ENCODE measurements around the gene DSC1.

DSC1 gene

GRCh38 chr18:31161757-31162418 is 768 bp downstream of the DSC1 start:
- Histone ChIP-seq H3K4me3 (ENCODE audit: low read length) (no peak overlapping the region), H3K27ac (ENCODE audit: low read depth, low read length) (no peak overlapping the region), H3K4me1 (ENCODE audit: control insufficient read depth, low read length) (no peaks in the 10 kb centered on the region), H3F3A (ENCODE audit: control insufficient read depth, insufficient read depth) (no peaks in the 10 kb centered on the region), H3K9me3 (ENCODE audit: control insufficient read depth, insufficient read depth, low read length) (no peaks in the 10 kb centered on the region), H3K27me3 (ENCODE audit: control insufficient read depth, low read length) (no peaks in the 10 kb centered on the region), H3K36me3 (ENCODE audit: control insufficient read depth, low read length) (no peaks in the 10 kb centered on the region), H3K4me2 (ENCODE audit: low read length) (no peak overlapping the region), H3K79me2 (ENCODE audit: control insufficient read depth, low read length) (no peaks in the 10 kb centered on the region), H3K9me2 (replicated peaks; ENCODE audit: control insufficient read depth, low read length) (no peaks in the 10 kb centered on the region), H4K20me1 (ENCODE audit: control insufficient read depth, insufficient read depth, low read depth, low read length) (no peaks in the 10 kb centered on the region)
- TF ChIP-seq EZH2phosphoT487 (IDR thresholded peaks at IDR 0.05; ENCODE audit: borderline replicate concordance, low read length), result no peak

- TF ChIP-seq, protein P1, sequence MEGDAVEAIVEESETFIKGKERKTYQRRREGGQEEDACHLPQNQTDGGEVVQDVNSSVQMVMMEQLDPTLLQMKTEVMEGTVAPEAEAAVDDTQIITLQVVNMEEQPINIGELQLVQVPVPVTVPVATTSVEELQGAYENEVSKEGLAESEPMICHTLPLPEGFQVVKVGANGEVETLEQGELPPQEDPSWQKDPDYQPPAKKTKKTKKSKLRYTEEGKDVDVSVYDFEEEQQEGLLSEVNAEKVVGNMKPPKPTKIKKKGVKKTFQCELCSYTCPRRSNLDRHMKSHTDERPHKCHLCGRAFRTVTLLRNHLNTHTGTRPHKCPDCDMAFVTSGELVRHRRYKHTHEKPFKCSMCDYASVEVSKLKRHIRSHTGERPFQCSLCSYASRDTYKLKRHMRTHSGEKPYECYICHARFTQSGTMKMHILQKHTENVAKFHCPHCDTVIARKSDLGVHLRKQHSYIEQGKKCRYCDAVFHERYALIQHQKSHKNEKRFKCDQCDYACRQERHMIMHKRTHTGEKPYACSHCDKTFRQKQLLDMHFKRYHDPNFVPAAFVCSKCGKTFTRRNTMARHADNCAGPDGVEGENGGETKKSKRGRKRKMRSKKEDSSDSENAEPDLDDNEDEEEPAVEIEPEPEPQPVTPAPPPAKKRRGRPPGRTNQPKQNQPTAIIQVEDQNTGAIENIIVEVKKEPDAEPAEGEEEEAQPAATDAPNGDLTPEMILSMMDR (IDR thresholded peaks at IDR 0.05; ENCODE audit: low read depth, low read length, poor library complexity, severe bottlenecking), result no peak
- no peak for TF ChIP-seq EZH2phosphoT487 (IDR thresholded peaks at IDR 0.05; ENCODE audit: borderline replicate concordance, low read length)
- Histone ChIP-seq H3K4me2 (ENCODE audit: low read length) (no peak overlapping the region), H3K27ac (ENCODE audit: low read depth, low read length) (no peak overlapping the region)
Measured at GRCh38 chr18:31156821-31157763, 5.6 kb downstream of the DSC1 start.

GRCh38 chr18:31155498-31155897 is 7.2 kb downstream of the DSC1 start:
- H3K79me2 ChIP-seq (ENCODE audit: control insufficient read depth, low read length), result no peaks in the 10 kb centered on the region
- no peaks in the 10 kb centered on the region for H4K20me1 ChIP-seq (ENCODE audit: control insufficient read depth, insufficient read depth, low read depth, low read length)
- no peak overlapping the region for H3K27ac ChIP-seq (ENCODE audit: low read depth, low read length)
- no peak for TF ChIP-seq EZH2phosphoT487 (IDR thresholded peaks at IDR 0.05; ENCODE audit: borderline replicate concordance, low read length)
- TF ChIP-seq, protein P1 (IDR thresholded peaks at IDR 0.05; ENCODE audit: low read depth, low read length, poor library complexity, severe bottlenecking), result no peak
- H3K36me3 ChIP-seq (ENCODE audit: control insufficient read depth, low read length), result no peaks in the 10 kb centered on the region
- no peak overlapping the region for H3K4me3 ChIP-seq (ENCODE audit: low read length)
- H3K4me1 ChIP-seq (ENCODE audit: control insufficient read depth, low read length), result no peaks in the 10 kb centered on the region
- H3K9me2 ChIP-seq (replicated peaks; ENCODE audit: control insufficient read depth, low read length), result no peaks in the 10 kb centered on the region
- H3K9me3 ChIP-seq (ENCODE audit: control insufficient read depth, insufficient read depth, low read length), result peaks cover under 1% of the 10 kb centered on the region; the same call in 1 of the 2 replicates
- H3K27me3 ChIP-seq (ENCODE audit: control insufficient read depth, low read length), result no peaks in the 10 kb centered on the region
- H3F3A ChIP-seq (ENCODE audit: control insufficient read depth, insufficient read depth), result no peaks in the 10 kb centered on the region
- H3K4me2 ChIP-seq (ENCODE audit: low read length), result no peak overlapping the region

More at GRCh38 chr18:31156821-31157763, 5.6 kb downstream of the DSC1 start:
- H3K9me2 ChIP-seq (replicated peaks; ENCODE audit: control insufficient read depth, low read length), result no peaks in the 10 kb centered on the region
- H3K4me1 ChIP-seq (ENCODE audit: control insufficient read depth, low read length), result no peaks in the 10 kb centered on the region
- H3K79me2 ChIP-seq (ENCODE audit: control insufficient read depth, low read length), result no peaks in the 10 kb centered on the region
- H3K9me3 ChIP-seq (ENCODE audit: control insufficient read depth, insufficient read depth, low read length), result no peaks in the 10 kb centered on the region
- H3K36me3 ChIP-seq (ENCODE audit: control insufficient read depth, low read length), result no peaks in the 10 kb centered on the region
- no peaks in the 10 kb centered on the region for H3K27me3 ChIP-seq (ENCODE audit: control insufficient read depth, low read length)
- H3F3A ChIP-seq (ENCODE audit: control insufficient read depth, insufficient read depth), result no peaks in the 10 kb centered on the region
- H4K20me1 ChIP-seq (ENCODE audit: control insufficient read depth, insufficient read depth, low read depth, low read length), result no peaks in the 10 kb centered on the region
- H3K4me3 ChIP-seq (ENCODE audit: low read length), result no peak overlapping the region

Measured in DOHH2 (cell line).